ENCODE results near the gene CYP24A1.

Gene CYP24A1

DNA sequence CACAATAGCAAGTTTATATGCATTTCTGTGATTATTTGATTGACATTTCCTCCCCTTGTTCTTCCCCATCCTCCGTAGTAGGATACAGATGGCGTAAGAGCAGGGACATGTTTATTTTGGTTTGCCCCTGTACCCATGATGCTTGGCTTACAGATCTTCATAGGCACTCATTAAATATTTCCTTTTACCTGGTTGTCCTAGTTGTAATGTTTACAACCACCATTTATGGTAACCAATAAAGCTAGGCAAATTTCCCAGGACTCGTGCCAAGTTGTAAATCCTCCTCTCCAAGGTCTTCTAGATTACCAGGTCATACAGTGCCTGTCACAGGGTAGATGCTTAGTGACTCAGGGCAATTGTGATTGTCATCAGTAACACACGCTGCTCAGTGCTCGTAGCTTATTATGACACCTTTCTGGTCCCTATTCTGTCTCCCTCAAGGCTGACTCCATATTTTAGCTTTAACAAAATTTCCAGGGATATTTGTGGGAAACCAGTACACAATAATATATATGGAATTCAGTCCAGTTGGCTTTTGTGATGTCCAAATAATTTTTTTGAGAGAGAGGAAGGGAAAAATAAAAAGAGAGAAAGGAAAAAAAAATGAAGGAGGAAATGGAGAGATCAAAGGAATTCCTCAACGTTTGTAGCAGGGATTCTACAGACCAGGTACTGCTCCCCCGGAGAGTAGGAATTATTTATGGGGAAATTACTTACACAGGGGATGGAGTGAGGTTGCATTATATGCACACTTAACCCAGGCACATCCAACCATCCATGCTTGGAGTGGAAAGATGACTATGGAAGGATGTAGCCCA is 24.6 kb downstream of the CYP24A1 start:
- no peak overlapping the region for H3K4me3 ChIP-seq (replicated peaks; ENCODE audit: low read depth, low read length)
- TF ChIP-seq, protein P1, sequence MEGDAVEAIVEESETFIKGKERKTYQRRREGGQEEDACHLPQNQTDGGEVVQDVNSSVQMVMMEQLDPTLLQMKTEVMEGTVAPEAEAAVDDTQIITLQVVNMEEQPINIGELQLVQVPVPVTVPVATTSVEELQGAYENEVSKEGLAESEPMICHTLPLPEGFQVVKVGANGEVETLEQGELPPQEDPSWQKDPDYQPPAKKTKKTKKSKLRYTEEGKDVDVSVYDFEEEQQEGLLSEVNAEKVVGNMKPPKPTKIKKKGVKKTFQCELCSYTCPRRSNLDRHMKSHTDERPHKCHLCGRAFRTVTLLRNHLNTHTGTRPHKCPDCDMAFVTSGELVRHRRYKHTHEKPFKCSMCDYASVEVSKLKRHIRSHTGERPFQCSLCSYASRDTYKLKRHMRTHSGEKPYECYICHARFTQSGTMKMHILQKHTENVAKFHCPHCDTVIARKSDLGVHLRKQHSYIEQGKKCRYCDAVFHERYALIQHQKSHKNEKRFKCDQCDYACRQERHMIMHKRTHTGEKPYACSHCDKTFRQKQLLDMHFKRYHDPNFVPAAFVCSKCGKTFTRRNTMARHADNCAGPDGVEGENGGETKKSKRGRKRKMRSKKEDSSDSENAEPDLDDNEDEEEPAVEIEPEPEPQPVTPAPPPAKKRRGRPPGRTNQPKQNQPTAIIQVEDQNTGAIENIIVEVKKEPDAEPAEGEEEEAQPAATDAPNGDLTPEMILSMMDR (IDR thresholded peaks at IDR 0.05; ENCODE audit: insufficient read depth, low read length, poor library complexity, severe bottlenecking) = no peak
- no peaks in the 10 kb centered on the region for H3K27me3 ChIP-seq (replicated peaks; ENCODE audit: control insufficient read depth, insufficient read depth, low read length)
- DNase-seq (ENCODE audit: extremely low read depth, insufficient read length) = no peak
- no peaks in the 10 kb centered on the region for H3K36me3 ChIP-seq (ENCODE audit: control insufficient read depth, insufficient read depth, low read length)

DNA sequence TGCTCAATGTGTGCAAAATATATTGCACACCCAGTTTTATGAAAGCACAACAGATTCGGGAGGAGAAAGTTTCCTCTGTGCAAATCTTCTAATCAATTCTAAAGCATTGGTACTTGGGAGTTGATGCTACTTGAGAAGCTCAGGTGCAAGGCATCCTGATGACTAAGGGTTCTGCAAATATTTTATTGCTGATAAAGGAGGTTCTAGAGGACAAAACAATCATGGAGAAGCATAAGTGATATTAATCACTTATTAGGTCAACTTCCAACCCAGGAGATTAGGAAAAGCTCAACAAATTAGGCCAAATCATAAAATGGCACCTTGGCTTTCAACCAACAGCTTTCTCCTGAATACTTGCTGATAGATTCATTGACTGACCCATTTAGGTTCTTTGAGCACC is 27.1 kb downstream of the CYP24A1 start:
- Histone ChIP-seq H3K4me3 (replicated peaks; ENCODE audit: low read depth, low read length) (no peak overlapping the region), H3K36me3 (ENCODE audit: control insufficient read depth, insufficient read depth, low read length) (no peaks in the 10 kb centered on the region), H3K27me3 (replicated peaks; ENCODE audit: control insufficient read depth, insufficient read depth, low read length) (no peaks in the 10 kb centered on the region)
- no peak for DNase-seq (ENCODE audit: extremely low read depth, insufficient read length)
- TF ChIP-seq, protein P1 (IDR thresholded peaks at IDR 0.05; ENCODE audit: insufficient read depth, low read length, poor library complexity, severe bottlenecking) = no peak

DNA sequence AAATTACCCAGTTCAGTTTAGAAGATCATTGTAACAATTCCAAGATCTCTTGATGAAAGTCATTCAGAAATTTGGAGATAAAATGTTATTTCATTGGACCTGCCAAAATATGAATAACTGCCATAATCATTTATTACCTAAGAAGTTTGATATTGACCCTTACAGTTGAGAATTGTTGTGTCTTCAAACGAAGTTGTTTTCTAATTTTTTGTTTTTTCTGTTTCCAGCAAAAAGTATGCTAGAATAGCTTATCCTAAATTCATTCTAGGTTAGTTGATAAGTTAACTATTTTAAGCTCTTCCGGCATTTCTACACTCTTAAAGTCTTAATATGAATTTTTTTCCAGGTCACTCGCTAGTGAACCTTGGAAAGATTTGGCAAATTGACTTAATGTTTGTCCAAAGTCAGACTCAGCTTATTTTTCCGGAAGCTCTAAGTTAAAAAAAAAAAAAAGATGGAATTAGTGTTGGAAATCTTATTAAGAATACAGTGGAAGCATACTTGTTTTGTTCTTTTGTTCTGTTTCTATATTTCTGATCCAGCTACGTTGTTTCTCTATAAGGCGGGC is 28.9 kb downstream of the CYP24A1 start:
- Histone ChIP-seq H3K4me3 (replicated peaks; ENCODE audit: low read depth, low read length) (no peak overlapping the region), H3K27me3 (replicated peaks; ENCODE audit: control insufficient read depth, insufficient read depth, low read length) (no peaks in the 10 kb centered on the region), H3K36me3 (ENCODE audit: control insufficient read depth, insufficient read depth, low read length) (no peaks in the 10 kb centered on the region)
- TF ChIP-seq, protein P1 (IDR thresholded peaks at IDR 0.05; ENCODE audit: insufficient read depth, low read length, poor library complexity, severe bottlenecking) = no peak
- no peak for DNase-seq (ENCODE audit: extremely low read depth, insufficient read length)

DNA sequence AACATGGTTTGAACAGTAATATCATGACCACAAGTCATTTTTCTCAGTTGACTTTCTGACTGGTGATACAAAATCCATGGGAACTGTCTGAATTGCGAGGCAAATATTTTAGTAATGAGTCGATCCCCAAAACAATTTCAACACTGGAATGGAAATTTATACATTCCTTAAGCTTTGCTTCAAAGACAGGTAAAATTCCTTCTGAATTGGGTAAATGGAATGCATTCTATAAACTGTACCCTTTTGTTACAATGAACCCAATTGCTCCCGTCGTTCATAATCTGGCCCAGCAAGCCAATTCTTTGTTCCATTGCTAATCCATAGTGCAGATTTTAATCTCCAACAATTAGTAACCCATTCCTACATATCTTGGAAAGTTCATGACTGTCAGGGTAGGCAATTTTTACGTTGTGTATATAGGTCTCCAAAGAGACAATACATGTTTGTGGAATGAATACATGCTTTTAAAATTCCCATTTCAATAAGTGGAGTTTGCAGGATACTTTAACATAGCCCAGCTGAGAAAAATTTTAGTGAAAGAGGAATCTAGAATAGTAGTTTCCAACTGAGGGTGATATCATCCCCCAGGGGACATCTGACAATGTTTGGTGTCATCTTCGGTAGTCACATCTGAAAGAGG is 32.7 kb downstream of the CYP24A1 start:
- Histone ChIP-seq H3K4me3 (replicated peaks; ENCODE audit: low read depth, low read length) (no peak overlapping the region), H3K36me3 (ENCODE audit: control insufficient read depth, insufficient read depth, low read length) (no peaks in the 10 kb centered on the region), H3K27me3 (replicated peaks; ENCODE audit: control insufficient read depth, insufficient read depth, low read length) (no peaks in the 10 kb centered on the region; the same call in 1 of the 2 replicates)
- no peak for DNase-seq (ENCODE audit: extremely low read depth, insufficient read length)
- TF ChIP-seq, protein P1 (IDR thresholded peaks at IDR 0.05; ENCODE audit: insufficient read depth, low read length, poor library complexity, severe bottlenecking) = no peak

DNA sequence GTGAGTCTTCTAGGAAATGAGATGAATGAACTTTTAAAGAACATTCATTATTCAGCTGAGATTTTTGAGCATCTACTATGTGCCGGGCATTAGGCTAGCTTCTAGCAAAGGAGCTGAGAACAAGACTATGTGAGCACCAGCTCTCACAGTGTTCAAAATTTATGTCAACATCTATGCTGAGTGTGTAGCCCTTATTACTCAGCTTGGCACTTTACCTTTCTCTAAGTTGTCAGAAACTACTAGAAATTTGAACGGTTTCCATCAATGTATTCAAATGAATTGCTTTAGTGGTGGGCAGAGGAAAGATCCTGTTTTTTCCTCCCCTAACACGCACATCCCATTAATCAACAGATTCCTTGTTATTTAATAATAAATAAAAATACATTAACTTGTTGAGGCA is 33.3 kb downstream of the CYP24A1 start:
- H3K27me3 ChIP-seq (replicated peaks; ENCODE audit: control insufficient read depth, insufficient read depth, low read length) = no peaks in the 10 kb centered on the region; the same call in 1 of the 2 replicates
- H3K36me3 ChIP-seq (ENCODE audit: control insufficient read depth, insufficient read depth, low read length) = no peaks in the 10 kb centered on the region
- no peak overlapping the region for H3K4me3 ChIP-seq (replicated peaks; ENCODE audit: low read depth, low read length)
- DNase-seq (ENCODE audit: extremely low read depth, insufficient read length) = no peak
- TF ChIP-seq, protein P1 (IDR thresholded peaks at IDR 0.05; ENCODE audit: insufficient read depth, low read length, poor library complexity, severe bottlenecking) = no peak

Measured in GM06990 (cell line).